HG03354 (cell line): ENCODE results near the gene INTS1.
A peak's percentile ranks its signal among the peaks of the same experiment; 100 is the strongest.

Source experiments
- ATAC-seq: cut with Tn5 transposase; IDR thresholded peaks from one replicate; pipeline ENCODE4 v1.9.1; 2021; ENCODE audit warnings: mild to moderate bottlenecking; ENCODE audit not compliant: unreplicated experiment, poor library complexity, severe bottlenecking

INTS1 gene

GRCh38 chr7:1439373-1440363, 64.5 kb downstream of the INTS1 start:
- ATAC-seq = no peak

GRCh38 chr7:1438821-1439220, 65.4 kb downstream of the INTS1 start:
- ATAC-seq = no peak

- ATAC-seq = no peak
Observed at GRCh38 chr7:1438208-1438607, 66.0 kb downstream of the INTS1 start.

GRCh38 chr7:1437155-1437880, 66.9 kb downstream of the INTS1 start:
- no peak for ATAC-seq

- ATAC-seq = no peak
Observed at GRCh38 chr7:1436608-1437007, 67.6 kb downstream of the INTS1 start.

GRCh38 chr7:1434891-1435670, 69.1 kb downstream of the INTS1 start:
- ATAC-seq = no peak

- ATAC-seq = no peak
Observed at GRCh38 chr7:1434165-1434718, 69.9 kb downstream of the INTS1 start.

- no peak for ATAC-seq
Observed at GRCh38 chr7:1433128-1433920, 70.9 kb downstream of the INTS1 start.

- peak; percentile 58 for ATAC-seq
Observed at GRCh38 chr7:1432411-1433082, 71.6 kb downstream of the INTS1 start.

GRCh38 chr7:1431634-1432380, 72.4 kb downstream of the INTS1 start:
- ATAC-seq = no peak

- no peak for ATAC-seq
Observed at GRCh38 chr7:1431226-1431625, 73.0 kb downstream of the INTS1 start.

- no peak for ATAC-seq
Observed at GRCh38 chr7:1430056-1430845, 73.9 kb downstream of the INTS1 start.

- no peak for ATAC-seq
Observed at GRCh38 chr7:1428941-1429501, 75.2 kb downstream of the INTS1 start.

- no peak for ATAC-seq
Observed at GRCh38 chr7:1427064-1427657, 77.0 kb downstream of the INTS1 start.

- no peak for ATAC-seq
Observed at GRCh38 chr7:1426474-1426873, 77.7 kb downstream of the INTS1 start.
